Stimulated activated naive CD4-positive, alpha-beta T cell (primary cell): ENCODE results near the gene FRMD5.
A peak's percentile ranks its signal among the peaks of the same experiment; 100 is the strongest.

Experiments used
- DNase-seq, 6 experiments: peaks; one replicate each; lab custom pipeline; 2025; lab: John Stamatoyannopoulos, UW

The FRMD5 gene

GRCh38 chr15:44093836-44094235 lies 101.2 kb downstream of the FRMD5 start:
- DNase-seq: no peak

- no peak for DNase-seq
Measured at GRCh38 chr15:44092221-44092620, 102.8 kb downstream of the FRMD5 start.

- no peak for DNase-seq
Measured at GRCh38 chr15:44087578-44088465, 107.2 kb downstream of the FRMD5 start.

- DNase-seq: no peak
Measured at GRCh38 chr15:44084770-44085169, 110.3 kb downstream of the FRMD5 start.

GRCh38 chr15:44084171-44084570 lies 110.9 kb downstream of the FRMD5 start:
- no peak for DNase-seq

GRCh38 chr15:44082558-44083157 lies 112.4 kb downstream of the FRMD5 start:
- no peak for DNase-seq

GRCh38 chr15:44081026-44082013 lies 113.8 kb downstream of the FRMD5 start:
- DNase-seq: no peak

GRCh38 chr15:44075535-44075934 lies 119.5 kb downstream of the FRMD5 start:
- no peak for DNase-seq

GRCh38 chr15:44069489-44069888 lies 125.6 kb downstream of the FRMD5 start:
- no peak for DNase-seq

GRCh38 chr15:44068347-44068746 lies 126.7 kb downstream of the FRMD5 start:
- DNase-seq: no peak

GRCh38 chr15:44066211-44066827 lies 128.8 kb downstream of the FRMD5 start:
- peak in 5 of 6 experiments; percentile 0 to 16 (median 1) for DNase-seq

- DNase-seq: no peak
Measured at GRCh38 chr15:44064706-44065105, 130.4 kb downstream of the FRMD5 start.

GRCh38 chr15:44058126-44058525 lies 136.9 kb downstream of the FRMD5 start:
- no peak for DNase-seq

GRCh38 chr15:44045661-44046060 lies 149.4 kb downstream of the FRMD5 start:
- no peak for DNase-seq

GRCh38 chr15:44045217-44045616 lies 149.9 kb downstream of the FRMD5 start:
- DNase-seq: no peak

GRCh38 chr15:44038755-44039191 lies 156.3 kb downstream of the FRMD5 start:
- DNase-seq: no peak

- DNase-seq: no peak
Measured at GRCh38 chr15:44035781-44036699, 159.0 kb downstream of the FRMD5 start.

- no peak for DNase-seq
Measured at GRCh38 chr15:44034933-44035624, 160.0 kb downstream of the FRMD5 start.

GRCh38 chr15:44034334-44034733 lies 160.7 kb downstream of the FRMD5 start:
- DNase-seq: no peak

GRCh38 chr15:44033894-44034293 lies 161.2 kb downstream of the FRMD5 start:
- no peak for DNase-seq
